Activated CD4-positive, alpha-beta T cell treated with anti-CD3 and anti-CD28 coated beads for 36 hours (primary cell): ENCODE data around the gene SHROOM4. TPM values are rescaled to one million over a fixed set of nuclear protein-coding genes. Genes with fewer than 3 reads are reported as not detected.

Experiments
- ATAC-seq: fragments of 200-7000 bp; cut with Tn5 transposase; one replicate; pipeline ENCODE4 v1.10.0; 2021; ENCODE audit warnings: mild to moderate bottlenecking, moderate library complexity
- CTCF ChIA-PET: fragments of 350-600 bp; sonication (Branson Sonifier 250); formaldehyde crosslinking; loops from one replicate; lab custom pipeline; 2021; ENCODE audit warnings: antibody characterized with exemption; lab: Charles Lee
- POLR2A ChIA-PET: fragments of 350-600 bp; sonication (Branson Sonifier 250); formaldehyde crosslinking; loops from one replicate; lab custom pipeline; 2021; ENCODE audit warnings: antibody characterized with exemption, inconsistent platforms; lab: Charles Lee
- DNase-seq: peaks from one replicate; pipeline ENCODE4 v3.0.0-alpha.2; 2020
- H3K27ac Mint-ChIP-seq: one replicate; pipeline ENCODE4 v1.8.0; 2021; ENCODE audit warnings: mixed read lengths
- H3K27me3 Mint-ChIP-seq: one replicate; pipeline ENCODE4 v1.8.0; 2021; ENCODE audit warnings: mixed read lengths
- H3K36me3 Mint-ChIP-seq: one replicate; pipeline ENCODE4 v1.8.0; 2021; ENCODE audit warnings: low read depth, mixed read lengths
- H3K4me1 Mint-ChIP-seq: one replicate; pipeline ENCODE4 v1.8.0; 2021; ENCODE audit warnings: mixed read lengths
- H3K4me3 Mint-ChIP-seq: one replicate; pipeline ENCODE4 v1.8.0; 2021; ENCODE audit warnings: mild to moderate bottlenecking, moderate library complexity, mixed read lengths
- H3K9me3 Mint-ChIP-seq: one replicate; pipeline ENCODE4 v1.8.0; 2021; ENCODE audit warnings: low read depth, mixed read lengths
- intact Hi-C, 2 experiments: fragments of 100-400 bp; cut with DNase I in 1 of 2; cut with micrococcal nuclease in 1 of 2; formaldehyde crosslinking; loops; one replicate each; pipeline versions ENCODE4 v1.14.2 to v1.15.1; 2022 to 2024; cut with DNase I, micrococcal nuclease
- total RNA-seq, 2 experiments: library from RNA; stranded (reverse); gene quantifications; one replicate each; pipeline ENCODE4 v1.2.3, GENCODE V29; 2021

The SHROOM4 gene
- total RNA-seq, 2 experiments from 2014 or later = not detected

DNA sequence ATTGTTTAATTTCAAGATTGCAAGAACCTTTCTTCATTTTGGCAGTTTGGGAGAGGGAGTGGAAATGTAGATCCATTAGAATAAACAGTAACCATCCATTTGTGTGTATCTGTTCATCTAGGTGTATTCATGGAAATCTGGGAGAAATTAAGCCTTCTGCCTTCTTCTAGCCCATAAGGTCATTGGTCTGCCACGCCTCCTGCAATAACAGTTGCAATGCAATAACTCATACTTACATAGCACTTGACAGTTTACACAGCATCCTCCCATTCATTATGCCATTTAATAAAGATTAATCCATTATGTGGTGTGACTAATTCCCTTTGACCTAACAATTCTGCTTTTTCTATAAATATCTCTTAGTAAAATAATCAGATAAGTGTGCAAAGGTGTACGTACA, 42.6 kb downstream of the SHROOM4 start:
- Mint-ChIP-seq H3K9me3 (no peaks in the 10 kb centered on the region), H3K27ac (no peak overlapping the region), H3K27me3 (no peaks in the 10 kb centered on the region), H3K4me3 (no peak overlapping the region), H3K4me1 (no peaks in the 10 kb centered on the region), H3K36me3 (no peaks in the 10 kb centered on the region)
- intact Hi-C loops = no loop called here
- DNase-seq (no peak), ATAC-seq (no peak)
- POLR2A ChIA-PET = no interaction called here
- CTCF ChIA-PET = no interaction called here

DNA sequence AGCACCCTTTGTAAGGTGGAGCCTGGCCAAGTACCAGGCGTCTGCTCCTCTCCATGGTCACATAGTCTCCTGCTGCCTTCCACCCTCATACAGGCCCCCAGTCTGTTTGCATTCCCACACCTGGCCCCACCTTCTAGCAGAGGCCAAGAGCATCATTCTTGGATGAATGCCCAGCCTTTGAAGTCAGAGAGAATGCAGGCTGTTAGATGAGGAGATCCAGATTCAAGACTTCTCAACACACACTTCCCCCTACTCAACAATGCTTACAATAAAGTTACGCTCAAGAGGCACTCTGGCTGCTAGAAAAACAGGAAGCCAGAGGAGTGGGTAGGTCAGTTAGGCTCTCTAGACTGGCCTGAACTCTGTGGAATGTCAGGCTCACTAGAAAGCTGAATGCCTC, 43.3 kb downstream of the SHROOM4 start:
- Mint-ChIP-seq H3K4me3 (no peak overlapping the region), H3K27ac (no peak overlapping the region), H3K36me3 (no peaks in the 10 kb centered on the region), H3K9me3 (no peaks in the 10 kb centered on the region), H3K4me1 (no peaks in the 10 kb centered on the region), H3K27me3 (peaks cover 2% of the 10 kb centered on the region)
- POLR2A ChIA-PET = no interaction called here
- intact Hi-C loops = no loop called here
- DNase-seq (no peak), ATAC-seq (no peak)
- CTCF ChIA-PET = no interaction called here

DNA sequence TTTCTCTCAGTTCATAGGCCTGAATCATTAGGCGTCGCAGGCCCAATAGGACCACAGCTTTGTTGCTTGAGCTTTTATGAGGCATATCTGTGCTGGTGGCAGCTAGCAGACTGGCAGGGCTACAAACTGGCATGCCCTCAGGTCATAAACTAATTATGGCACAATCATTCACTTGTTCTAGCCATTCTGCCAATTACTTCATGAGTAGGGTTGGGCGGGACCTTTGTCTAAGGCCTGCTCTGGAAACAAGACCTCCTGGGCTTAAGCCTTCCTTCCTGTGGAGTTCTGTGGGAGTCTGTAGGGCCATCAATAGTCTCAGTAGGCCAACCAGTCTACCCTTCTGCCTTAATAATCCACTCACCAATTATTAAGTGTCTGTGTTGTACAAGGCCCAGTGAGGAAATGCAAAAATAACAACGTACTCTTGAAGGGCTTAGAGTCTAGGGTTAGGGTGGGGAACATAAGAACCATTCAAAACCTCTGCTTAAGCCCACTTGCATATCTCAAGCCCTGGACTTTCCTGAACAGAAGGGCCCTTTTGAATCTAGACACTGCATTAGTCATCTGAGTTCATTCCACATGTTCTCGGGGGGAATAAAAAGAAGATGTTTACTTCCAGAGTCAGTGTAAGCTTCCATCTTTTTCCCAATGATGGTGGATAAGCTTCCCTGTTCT, 44.5 kb downstream of the SHROOM4 start:
- H3K27me3 Mint-ChIP-seq = peaks cover 6% of the 10 kb centered on the region
- H3K36me3 Mint-ChIP-seq = no peaks in the 10 kb centered on the region
- POLR2A ChIA-PET = no interaction called here
- no peaks in the 10 kb centered on the region for H3K9me3 Mint-ChIP-seq
- no peak for ATAC-seq
- no peak for DNase-seq
- H3K27ac Mint-ChIP-seq = no peak overlapping the region
- intact Hi-C loops = no loop called here
- CTCF ChIA-PET = no interaction called here
- no peak overlapping the region for H3K4me3 Mint-ChIP-seq
- H3K4me1 Mint-ChIP-seq = no peaks in the 10 kb centered on the region

GRCh38 chrX:50768801-50769200, 45.2 kb downstream of the SHROOM4 start:
- POLR2A ChIA-PET = no interaction called here
- Mint-ChIP-seq H3K27ac (no peak overlapping the region), H3K4me3 (no peak overlapping the region), H3K27me3 (peaks cover 7% of the 10 kb centered on the region), H3K36me3 (no peaks in the 10 kb centered on the region), H3K4me1 (no peaks in the 10 kb centered on the region), H3K9me3 (no peaks in the 10 kb centered on the region)
- no peak for ATAC-seq
- CTCF ChIA-PET = no interaction called here
- DNase-seq = no peak
- intact Hi-C loops = no loop called here

- no peaks in the 10 kb centered on the region for H3K9me3 Mint-ChIP-seq
- peaks cover 9% of the 10 kb centered on the region for H3K27me3 Mint-ChIP-seq
- DNase-seq (no peak), ATAC-seq (no peak)
- CTCF ChIA-PET = no interaction called here
- no peak overlapping the region for H3K4me3 Mint-ChIP-seq
- no peak overlapping the region for H3K27ac Mint-ChIP-seq
- H3K36me3 Mint-ChIP-seq = no peaks in the 10 kb centered on the region
- intact Hi-C loops = no loop called here
- H3K4me1 Mint-ChIP-seq = no peaks in the 10 kb centered on the region
- POLR2A ChIA-PET = no interaction called here
Observed at GRCh38 chrX:50765986-50766385, 48.0 kb downstream of the SHROOM4 start.

- ChIA-PET CTCF (no interaction called here), POLR2A (no interaction called here)
- peaks cover 9% of the 10 kb centered on the region for H3K27me3 Mint-ChIP-seq
- no peaks in the 10 kb centered on the region for H3K4me1 Mint-ChIP-seq
- H3K27ac Mint-ChIP-seq = no peak overlapping the region
- H3K36me3 Mint-ChIP-seq = no peaks in the 10 kb centered on the region
- no peak for ATAC-seq
- H3K9me3 Mint-ChIP-seq = no peaks in the 10 kb centered on the region
- no peak for DNase-seq
- intact Hi-C loops = no loop called here
- no peak overlapping the region for H3K4me3 Mint-ChIP-seq
Observed at GRCh38 chrX:50762578-50762977, 51.4 kb downstream of the SHROOM4 start.

- H3K9me3 Mint-ChIP-seq = no peaks in the 10 kb centered on the region
- intact Hi-C loops = no loop called here
- POLR2A ChIA-PET = no interaction called here
Observed at GRCh38 chrX:50756276-50756675, 57.7 kb downstream of the SHROOM4 start.

GRCh38 chrX:50751091-50751490, 62.9 kb downstream of the SHROOM4 start:
- H3K4me3 Mint-ChIP-seq = no peak overlapping the region
- H3K36me3 Mint-ChIP-seq = no peaks in the 10 kb centered on the region
- no peaks in the 10 kb centered on the region for H3K4me1 Mint-ChIP-seq
- intact Hi-C loops = no loop called here
- CTCF ChIA-PET = interaction anchor here (0.7 kb wide), 1 partner anchor 24 kb away, joined by 4 read pairs; no protein-coding TSS in a partner anchor
- DNase-seq = no peak
- no peak overlapping the region for H3K27ac Mint-ChIP-seq
- peaks cover 2% of the 10 kb centered on the region for H3K27me3 Mint-ChIP-seq
- H3K9me3 Mint-ChIP-seq = no peaks in the 10 kb centered on the region
- POLR2A ChIA-PET = no interaction called here
- ATAC-seq = no peak

More at GRCh38 chrX:50756276-50756675, 57.7 kb downstream of the SHROOM4 start:
- Mint-ChIP-seq H3K4me1 (no peaks in the 10 kb centered on the region), H3K27me3 (no peaks in the 10 kb centered on the region), H3K27ac (no peak overlapping the region), H3K4me3 (no peak overlapping the region), H3K36me3 (no peaks in the 10 kb centered on the region)
- DNase-seq (no peak), ATAC-seq (no peak)
- CTCF ChIA-PET = no interaction called here

- CTCF ChIA-PET = interaction anchor here (0.8 to 1.0 kb wide), 3 partner anchors 142 to 241 kb away, joined by 4 to 5 read pairs (median 4); no protein-coding TSS in a partner anchor
- ATAC-seq (no peak), DNase-seq (peak; percentile 22)
- H3K9me3 Mint-ChIP-seq = no peaks in the 10 kb centered on the region
- H3K27me3 Mint-ChIP-seq = peaks cover 4% of the 10 kb centered on the region
- no peaks in the 10 kb centered on the region for H3K36me3 Mint-ChIP-seq
- no peak overlapping the region for H3K4me3 Mint-ChIP-seq
- no peak overlapping the region for H3K27ac Mint-ChIP-seq
- intact Hi-C loops = loop anchor here (5.0 kb wide), 2 partner anchors 155 to 240 kb away; no protein-coding TSS in a partner anchor
- POLR2A ChIA-PET = no interaction called here
- H3K4me1 Mint-ChIP-seq = no peaks in the 10 kb centered on the region
Observed at GRCh38 chrX:50747471-50747900, 66.5 kb downstream of the SHROOM4 start.

DNA sequence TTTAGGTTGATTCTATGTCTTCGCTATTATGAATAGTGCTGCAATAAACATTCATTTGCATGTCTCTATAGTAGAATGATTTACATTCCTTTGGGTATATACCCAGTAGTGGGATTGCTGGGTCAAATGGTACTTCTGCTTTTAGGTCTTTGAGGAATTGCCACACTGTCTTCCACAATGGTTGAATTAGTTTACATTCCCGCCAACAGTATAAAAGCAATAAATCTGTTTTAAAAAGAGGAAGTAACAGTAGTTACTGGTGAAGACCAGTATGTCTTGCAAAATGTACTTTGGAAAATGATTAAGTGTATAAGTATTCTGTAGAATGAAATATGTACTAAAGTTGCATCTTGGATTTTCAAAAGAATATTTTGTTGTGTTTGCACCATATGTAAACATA, 77.3 kb downstream of the SHROOM4 start:
- ChIA-PET CTCF (no interaction called here), POLR2A (no interaction called here)
- Mint-ChIP-seq H3K27me3 (peaks cover 2% of the 10 kb centered on the region), H3K4me3 (no peak overlapping the region), H3K36me3 (no peaks in the 10 kb centered on the region), H3K4me1 (no peaks in the 10 kb centered on the region), H3K27ac (no peak overlapping the region), H3K9me3 (no peaks in the 10 kb centered on the region)
- DNase-seq (no peak), ATAC-seq (no peak)
- intact Hi-C loops = no loop called here

- Mint-ChIP-seq H3K4me1 (no peaks in the 10 kb centered on the region), H3K27ac (no peak overlapping the region), H3K27me3 (no peaks in the 10 kb centered on the region), H3K36me3 (no peaks in the 10 kb centered on the region), H3K4me3 (no peak overlapping the region), H3K9me3 (no peaks in the 10 kb centered on the region)
- DNase-seq = no peak
- no peak for ATAC-seq
- ChIA-PET CTCF (interaction anchor here (0.6 kb wide), 1 partner anchor 25 kb away, joined by 4 read pairs; no protein-coding TSS in a partner anchor), POLR2A (no interaction called here)
- intact Hi-C loops = no loop called here
Observed at GRCh38 chrX:50726296-50726695, 87.7 kb downstream of the SHROOM4 start.

DNA sequence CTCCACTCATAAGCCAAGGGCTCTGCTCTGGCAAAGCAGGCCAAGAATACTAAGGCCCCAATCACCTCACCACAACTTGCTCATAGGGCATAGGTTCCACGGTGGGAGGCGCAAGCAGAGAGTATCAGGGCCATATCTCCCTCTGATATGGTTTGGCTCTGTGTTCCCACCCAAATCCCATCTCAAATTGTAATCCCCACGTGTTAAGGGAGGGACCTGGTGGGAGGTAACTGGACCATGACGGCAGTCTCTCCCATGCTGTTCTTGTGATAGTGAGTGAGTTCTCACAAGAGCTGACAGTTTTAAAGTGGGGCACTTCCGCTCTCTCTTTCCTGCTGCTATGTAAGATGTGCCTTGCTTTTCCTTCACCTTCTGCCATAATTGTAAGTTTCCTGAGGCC, 88.7 kb downstream of the SHROOM4 start:
- Mint-ChIP-seq H3K4me3 (no peak overlapping the region), H3K9me3 (no peaks in the 10 kb centered on the region), H3K36me3 (no peaks in the 10 kb centered on the region), H3K27ac (no peak overlapping the region), H3K4me1 (no peaks in the 10 kb centered on the region), H3K27me3 (no peaks in the 10 kb centered on the region)
- ChIA-PET POLR2A (no interaction called here), CTCF (no interaction called here)
- DNase-seq (no peak), ATAC-seq (no peak)
- intact Hi-C loops = no loop called here
